ENCODE measurements around the gene TMEM125.

GRCh38 chr1:43229826-43230780 is 39.7 kb upstream of the TMEM125 start:
- TF ChIP-seq CTCF (IDR thresholded peaks at IDR 0.05; ENCODE audit: insufficient read depth, low read depth, low read length) (no peak), EZH2 (IDR thresholded peaks at IDR 0.05; ENCODE audit: insufficient read depth, low read length) (no peak)
